CD4-positive, alpha-beta memory T cell (primary cell): ENCODE data around the gene BCAR1. TPM values are rescaled to one million over a fixed set of nuclear protein-coding genes. Genes with fewer than 3 reads are reported as not detected.
"Not testable (repeated sequence)": the region's sequence is repeated elsewhere in the genome, so short reads cannot be mapped to it uniquely, and the experiment has no call there.

ENCODE experiments used
- CTCF ChIA-PET: fragments of 350-600 bp; sonication (Branson Sonifier 250); formaldehyde crosslinking; loops from one replicate; lab custom pipeline; 2021; ENCODE audit warnings: inconsistent platforms; ENCODE audit not compliant: partially characterized antibody; lab: Charles Lee
- POLR2A ChIA-PET: fragments of 350-600 bp; sonication (Branson Sonifier 250); formaldehyde crosslinking; loops from one replicate; lab custom pipeline; 2021; ENCODE audit not compliant: partially characterized antibody; lab: Charles Lee
- DNase-seq, 5 donors: peaks; one replicate each; pipeline versions ENCODE4 v3.0.0 to v3.0.0-alpha.2; 2020 to 2022; ENCODE audit warnings: mixed read lengths in 1 of 5
- H3K27ac ChIP-seq: one replicate; pipeline ENCODE4 v1.7.0; 2013; ENCODE audit warnings: low read depth, low read length
- H3K27me3 ChIP-seq: 2 replicates; pipeline ENCODE4 v1.7.0; 2013; ENCODE audit warnings: mild to moderate bottlenecking, low read length, moderate library complexity; ENCODE audit not compliant: insufficient read depth
- H3K36me3 ChIP-seq: 2 replicates; pipeline ENCODE4 v1.7.0; 2013; ENCODE audit warnings: mild to moderate bottlenecking, low read length, moderate library complexity; ENCODE audit not compliant: insufficient read depth
- H3K4me1 ChIP-seq: 2 replicates; pipeline ENCODE4 v1.7.0; 2013; ENCODE audit warnings: mild to moderate bottlenecking, low read length, moderate library complexity; ENCODE audit not compliant: insufficient read depth
- H3K4me3 ChIP-seq, 2 donors: one replicate each; pipeline ENCODE4 v1.7.0; 2013; ENCODE audit warnings: low read length in 2 of 2, mild to moderate bottlenecking in 1 of 2
- H3K9me3 ChIP-seq, 2 donors: one replicate each; pipeline ENCODE4 v1.7.0; 2013; ENCODE audit warnings: low read length in 2 of 2, control low read depth in 1 of 2; ENCODE audit not compliant: control insufficient read depth in 1 of 2
- H3K27ac Mint-ChIP-seq, 7 donors: one replicate each; pipeline ENCODE4 v1.8.0; 2020 to 2021; ENCODE audit warnings: mixed read lengths in 7 of 7, mild to moderate bottlenecking in 6 of 7, inconsistent platforms in 3 of 7, moderate library complexity in 3 of 7
- H3K27me3 Mint-ChIP-seq, 2 donors: one replicate each; pipeline ENCODE4 v1.8.0; 2020 to 2021; ENCODE audit warnings: mixed read lengths in 2 of 2
- H3K36me3 Mint-ChIP-seq, 2 donors: one replicate each; pipeline ENCODE4 v1.8.0; 2020 to 2021; ENCODE audit warnings: mixed read lengths in 2 of 2, inconsistent platforms in 1 of 2, mild to moderate bottlenecking in 1 of 2
- H3K4me1 Mint-ChIP-seq, 4 donors: one replicate each; pipeline ENCODE4 v1.8.0; 2020 to 2021; ENCODE audit warnings: mixed read lengths in 4 of 4, mild to moderate bottlenecking in 1 of 4
- H3K4me3 Mint-ChIP-seq, 8 donors: one replicate each; pipeline ENCODE4 v1.8.0; 2020 to 2021; ENCODE audit warnings: mixed read lengths in 8 of 8, mild to moderate bottlenecking in 7 of 8, moderate library complexity in 6 of 8, inconsistent platforms in 3 of 8
- H3K9me3 Mint-ChIP-seq, 8 donors: one replicate each; pipeline ENCODE4 v1.8.0; 2020 to 2021; ENCODE audit warnings: mixed read lengths in 8 of 8, mild to moderate bottlenecking in 5 of 8, inconsistent platforms in 3 of 8, moderate library complexity in 1 of 8
- intact Hi-C: fragments of 100-400 bp; cut with micrococcal nuclease; formaldehyde crosslinking; loops from one replicate; pipeline ENCODE4 v1.15.1; 2023
- polyA plus RNA-seq, 2 donors: library from polyadenylated mRNA; unstranded; fragments of 300-500 nt; fragmentation: Illumina TruSeq; gene quantifications; one replicate each; pipeline ENCODE4 v1.2.3, GENCODE V29; 2021
- total RNA-seq, 2 experiments: library from RNA; stranded (reverse); gene quantifications; one replicate each; pipeline ENCODE4 v1.2.3, GENCODE V29; 2021

BCAR1 gene
- total and polyA plus RNA-seq, 4 experiments from 2014 or later = 0.30 to 0.36 TPM; not detected in 2

GRCh38 chr16:75226550-75227360 is 24.7 kb downstream of the BCAR1 start:
- DNase-seq = no peak
- H3K4me1 ChIP-seq = no peaks in the 10 kb centered on the region
- no peak overlapping the region for H3K4me3 ChIP-seq
- H3K4me1 Mint-ChIP-seq = no peaks in the 10 kb centered on the region
- H3K36me3 Mint-ChIP-seq = no peaks in the 10 kb centered on the region
- ChIA-PET POLR2A (no interaction called here), CTCF (interaction anchor here (1.5 to 1.7 kb wide), 3 partner anchors 27 to 175 kb away, joined by 4 to 5 read pairs (median 4); no protein-coding TSS in a partner anchor)
- H3K27ac ChIP-seq = no peak overlapping the region
- no peaks in the 10 kb centered on the region for H3K9me3 Mint-ChIP-seq
- H3K27me3 ChIP-seq = no peaks in the 10 kb centered on the region
- H3K27ac Mint-ChIP-seq = no peak overlapping the region
- H3K36me3 ChIP-seq = no peaks in the 10 kb centered on the region
- H3K4me3 Mint-ChIP-seq = no peak overlapping the region
- H3K27me3 Mint-ChIP-seq = peaks cover 0 to 1% of the 10 kb centered on the region in 2 donors
- intact Hi-C loops = no loop called here
- no peaks in the 10 kb centered on the region for H3K9me3 ChIP-seq

GRCh38 chr16:75225678-75226515 is 25.5 kb downstream of the BCAR1 start:
- H3K27me3 Mint-ChIP-seq = peaks cover 0 to 1% of the 10 kb centered on the region in 2 donors
- Histone ChIP-seq H3K36me3 (no peaks in the 10 kb centered on the region), H3K27ac (no peak overlapping the region), H3K27me3 (no peaks in the 10 kb centered on the region), H3K4me3 (no peak overlapping the region), H3K9me3 (no peaks in the 10 kb centered on the region), H3K4me1 (no peaks in the 10 kb centered on the region)
- CTCF ChIA-PET = interaction anchor here (1.7 kb wide), 1 partner anchor 29 kb away, joined by 4 read pairs; no protein-coding TSS in a partner anchor
- H3K36me3 Mint-ChIP-seq = no peaks in the 10 kb centered on the region
- POLR2A ChIA-PET = no interaction called here
- H3K4me1 Mint-ChIP-seq = no peaks in the 10 kb centered on the region
- intact Hi-C loops = no loop called here
- H3K9me3 Mint-ChIP-seq = no peaks in the 10 kb centered on the region
- no peak for DNase-seq
- H3K4me3 Mint-ChIP-seq = no peak overlapping the region
- H3K27ac Mint-ChIP-seq = no peak overlapping the region

DNA sequence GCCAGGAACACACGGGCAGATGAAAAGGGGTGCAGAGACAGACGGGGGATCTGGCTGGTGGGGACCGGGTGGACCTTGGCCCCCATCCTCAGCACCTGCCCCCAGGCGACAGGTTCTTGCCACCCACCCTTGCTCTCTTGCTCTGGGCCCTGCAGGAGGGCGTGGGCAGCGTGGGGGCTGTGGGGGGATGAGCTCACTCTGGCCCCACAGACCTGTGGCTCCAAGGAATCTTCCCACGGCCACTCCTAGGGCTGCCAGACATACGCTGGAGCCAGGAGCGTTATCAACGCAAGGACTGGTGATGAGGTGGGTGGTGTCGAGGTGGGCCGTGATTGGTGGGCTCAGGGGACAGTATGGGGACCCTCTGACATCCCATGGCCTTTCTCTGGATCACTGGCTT is 26.3 kb downstream of the BCAR1 start:
- Histone ChIP-seq H3K4me1 (no peaks in the 10 kb centered on the region), H3K36me3 (no peaks in the 10 kb centered on the region), H3K27ac (no peak overlapping the region), H3K4me3 (no peak overlapping the region), H3K27me3 (no peaks in the 10 kb centered on the region), H3K9me3 (no peaks in the 10 kb centered on the region)
- ChIA-PET CTCF (no interaction called here), POLR2A (no interaction called here)
- Mint-ChIP-seq H3K36me3 (no peaks in the 10 kb centered on the region), H3K27me3 (peaks cover 0 to 1% of the 10 kb centered on the region in 2 donors), H3K4me1 (peaks cover 2 to 6% (median 4%) of the 10 kb centered on the region in 4 donors), H3K27ac (no peak overlapping the region), H3K9me3 (no peaks in the 10 kb centered on the region), H3K4me3 (no peak overlapping the region)
- DNase-seq = no peak
- intact Hi-C loops = no loop called here

GRCh38 chr16:75224306-75225082 is 26.9 kb downstream of the BCAR1 start:
- Histone ChIP-seq H3K36me3 (no peaks in the 10 kb centered on the region), H3K4me1 (peaks cover under 1% of the 10 kb centered on the region), H3K4me3 (no peak overlapping the region), H3K27ac (no peak overlapping the region), H3K27me3 (no peaks in the 10 kb centered on the region), H3K9me3 (no peaks in the 10 kb centered on the region)
- Mint-ChIP-seq H3K27me3 (peaks cover 0 to 1% of the 10 kb centered on the region in 2 donors), H3K36me3 (no peaks in the 10 kb centered on the region), H3K27ac (no peak overlapping the region), H3K4me1 (peaks cover 6 to 12% (median 9%) of the 10 kb centered on the region in 4 donors), H3K9me3 (no peaks in the 10 kb centered on the region), H3K4me3 (no peak overlapping the region)
- intact Hi-C loops = no loop called here
- POLR2A ChIA-PET = no interaction called here
- CTCF ChIA-PET = no interaction called here
- DNase-seq = no peak

DNA sequence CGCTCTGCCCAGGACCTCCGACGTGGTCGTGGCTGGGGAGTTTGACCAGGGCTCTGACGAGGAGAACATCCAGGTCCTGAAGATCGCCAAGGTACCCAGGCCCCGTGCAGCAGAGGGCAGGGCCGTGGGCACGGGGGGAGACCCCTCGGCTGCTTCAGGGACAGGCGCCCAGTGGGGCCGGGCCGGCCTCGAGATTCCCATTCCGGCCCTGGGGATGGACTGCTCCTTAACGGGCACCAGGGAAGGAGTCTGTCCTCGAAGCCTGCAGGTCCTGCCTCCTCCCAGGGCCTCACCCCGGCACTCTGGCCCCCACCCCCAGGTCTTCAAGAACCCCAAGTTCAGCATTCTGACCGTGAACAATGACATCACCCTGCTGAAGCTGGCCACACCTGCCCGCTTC is 28.3 kb downstream of the BCAR1 start:
- H3K27ac Mint-ChIP-seq, H3K4me3 Mint-ChIP-seq, H3K27me3 Mint-ChIP-seq, intact Hi-C loops, DNase-seq, H3K4me1 ChIP-seq, H3K36me3 ChIP-seq, H3K27ac ChIP-seq, H3K9me3 Mint-ChIP-seq, POLR2A ChIA-PET, H3K9me3 ChIP-seq, H3K36me3 Mint-ChIP-seq, H3K27me3 ChIP-seq, H3K4me3 ChIP-seq: not testable (repeated sequence)
- peaks cover 6 to 16% (median 10%) of the 10 kb centered on the region in 4 donors for H3K4me1 Mint-ChIP-seq
- CTCF ChIA-PET = interaction anchor here (0.9 kb wide), 1 partner anchor 23 kb away, joined by 3 read pairs; no protein-coding TSS in a partner anchor

- Histone ChIP-seq H3K9me3 (no peaks in the 10 kb centered on the region), H3K27ac (no peak overlapping the region), H3K36me3 (no peaks in the 10 kb centered on the region), H3K4me1 (peaks cover 7% of the 10 kb centered on the region), H3K27me3 (no peaks in the 10 kb centered on the region), H3K4me3 (no peak overlapping the region)
- peaks cover 6 to 16% (median 10%) of the 10 kb centered on the region in 4 donors for H3K4me1 Mint-ChIP-seq
- ChIA-PET CTCF (interaction anchor here (0.9 kb wide), 1 partner anchor 22 kb away, joined by 3 read pairs; no protein-coding TSS in a partner anchor), POLR2A (no interaction called here)
- peak overlapping the region in 1 of 8 donors; percentile 49 for H3K4me3 Mint-ChIP-seq
- H3K9me3 Mint-ChIP-seq = no peaks in the 10 kb centered on the region
- no peaks in the 10 kb centered on the region for H3K36me3 Mint-ChIP-seq
- intact Hi-C loops = no loop called here
- H3K27me3 Mint-ChIP-seq = peaks cover 0 to 1% of the 10 kb centered on the region in 2 donors
- peak overlapping the region in 3 of 7 donors; percentile 18 to 70 (median 42) for H3K27ac Mint-ChIP-seq
- no peak for DNase-seq
Measured at GRCh38 chr16:75222271-75222783, 29.1 kb downstream of the BCAR1 start.
